LHCN-M2 (cell line): ENCODE results near the gene CMIP. TPM values are rescaled to one million over a fixed set of nuclear protein-coding genes. Genes with fewer than 3 reads are reported as not detected.
"Not testable (repeated sequence)": the region's sequence is repeated elsewhere in the genome, so short reads cannot be mapped to it uniquely, and the experiment has no call there.

ENCODE experiments used
- DNase-seq: peaks from one replicate; pipeline ENCODE4 v3.0.0-alpha.2; 2012; ENCODE audit warnings: low read depth
- polyA plus RNA-seq: library from polyadenylated mRNA; unstranded; fragments of >200 nt; gene quantifications from one replicate; pipeline ENCODE4 v1.2.1, GENCODE V29; 2012; ENCODE audit warnings: missing spikeins
- total RNA-seq: library from RNA; depleted of rRNA; stranded (reverse); fragments of >200 nt; gene quantifications from 2 replicates; pipeline ENCODE4 v1.2.3, GENCODE V29; 2014; rRNA removed

CMIP gene
- 2.8 and 6.0 TPM in 2 replicates for total RNA-seq
- polyA plus RNA-seq, result 22.8 TPM

DNA sequence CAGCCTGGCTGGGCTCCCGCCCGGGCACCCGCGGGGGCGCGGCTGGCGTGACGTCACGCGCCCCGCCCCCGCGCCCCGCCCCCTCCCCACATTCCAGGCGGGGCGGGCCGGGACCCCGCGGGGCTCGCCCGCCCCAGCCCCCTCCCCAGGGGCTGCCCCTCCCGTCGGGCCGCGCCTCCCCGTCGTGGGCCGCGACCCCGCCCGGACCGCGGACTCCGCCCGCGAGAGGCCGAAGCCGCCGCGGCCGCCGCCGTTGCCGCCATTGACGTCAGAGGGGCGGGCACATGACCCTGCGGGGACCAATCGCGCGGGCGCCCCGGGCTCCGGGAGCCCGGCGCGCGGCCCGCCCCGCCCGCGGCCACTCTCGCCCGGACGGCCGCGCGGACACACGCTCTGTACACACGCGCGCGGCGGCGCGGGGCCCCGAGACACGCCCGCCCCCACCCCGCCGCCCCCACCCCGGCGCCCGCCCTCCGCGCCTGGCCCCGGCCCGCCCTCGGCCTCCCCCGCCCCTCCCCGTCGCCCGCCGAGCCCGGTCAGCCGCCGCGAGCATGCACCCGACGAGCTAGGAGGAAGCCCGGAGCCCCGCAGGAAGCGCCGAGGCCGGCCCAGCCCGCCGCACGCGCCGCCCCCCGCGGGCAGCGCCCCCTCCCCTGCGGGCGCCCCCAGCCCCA lies at the start of gene CMIP:
TSS of gene CMIP (plus strand) at position 361 of the 674 bp plus-strand sequence.
- peak; percentile 61 for DNase-seq

DNA sequence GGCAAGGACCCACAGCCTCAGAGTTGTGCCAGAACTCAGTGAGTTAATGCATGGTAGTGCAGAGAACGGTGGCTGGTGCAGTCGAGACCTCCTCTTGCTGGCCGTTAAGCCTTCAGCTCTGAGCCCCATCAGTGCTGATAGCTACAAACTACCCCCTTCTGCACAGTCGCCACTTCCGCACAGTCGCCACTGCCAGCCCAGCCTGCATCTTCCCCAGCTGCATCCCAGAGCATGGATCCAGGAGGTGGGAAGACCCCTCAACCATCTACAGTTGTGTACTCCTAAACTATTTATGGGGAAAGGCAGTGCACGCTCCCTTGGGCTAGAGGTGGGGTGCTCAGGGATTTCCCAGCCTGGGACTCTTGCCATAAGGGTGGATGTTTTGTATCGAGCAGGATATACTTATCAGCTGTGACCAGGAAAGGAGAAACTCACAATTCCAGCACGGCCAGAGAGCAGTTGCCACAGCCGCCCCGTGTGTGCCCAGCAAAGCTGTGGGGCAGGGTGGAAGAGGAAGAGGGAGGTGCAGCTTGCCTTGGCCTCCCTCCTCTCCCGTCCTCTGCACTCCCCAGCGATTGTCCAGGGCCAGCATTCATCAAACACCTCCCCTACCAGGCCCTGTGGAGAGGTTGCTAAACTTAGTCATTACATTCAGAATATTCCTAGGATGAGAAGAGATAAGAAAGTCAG lies 49.5 kb upstream of the CMIP start:
- no peak for DNase-seq

DNA sequence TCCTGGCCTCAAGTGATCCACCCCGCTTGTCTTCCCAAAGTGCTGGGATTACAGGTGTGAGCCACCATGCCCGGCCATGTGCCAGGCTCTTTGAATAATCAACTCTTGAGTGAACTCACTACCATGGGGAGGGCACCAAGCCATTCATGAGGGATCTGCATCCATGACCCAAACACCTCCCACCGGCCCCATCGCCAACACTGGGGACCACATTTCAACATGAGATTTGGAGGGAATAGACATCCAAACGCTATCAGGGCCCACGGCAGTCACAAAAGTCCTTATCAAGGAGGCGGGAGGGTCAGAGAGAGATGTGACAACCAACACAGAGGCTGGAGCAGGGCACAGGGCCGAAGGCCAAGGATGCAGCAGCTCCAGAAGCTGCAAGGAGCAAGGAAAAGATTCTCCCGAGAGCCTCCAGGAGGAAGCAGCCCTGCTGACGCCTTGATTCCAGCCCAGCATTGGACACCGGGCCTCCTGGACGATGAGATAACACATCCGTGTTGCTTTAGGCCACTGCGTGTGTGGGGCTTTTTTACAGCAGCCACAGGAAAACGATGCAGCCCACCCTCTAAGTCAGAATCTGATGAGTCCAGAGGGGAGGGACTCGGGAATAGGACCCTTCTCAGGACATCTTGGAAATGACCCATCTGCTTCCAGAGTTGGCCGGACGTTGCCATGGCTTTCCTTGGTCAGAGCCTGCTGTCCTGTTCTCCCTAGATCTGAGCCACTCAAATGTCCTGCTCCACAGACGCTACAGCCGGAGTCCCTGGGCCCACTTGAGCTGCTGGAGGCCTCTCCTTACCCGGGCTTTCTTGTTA lies 47.3 kb upstream of the CMIP start:
- DNase-seq, result no peak

DNA sequence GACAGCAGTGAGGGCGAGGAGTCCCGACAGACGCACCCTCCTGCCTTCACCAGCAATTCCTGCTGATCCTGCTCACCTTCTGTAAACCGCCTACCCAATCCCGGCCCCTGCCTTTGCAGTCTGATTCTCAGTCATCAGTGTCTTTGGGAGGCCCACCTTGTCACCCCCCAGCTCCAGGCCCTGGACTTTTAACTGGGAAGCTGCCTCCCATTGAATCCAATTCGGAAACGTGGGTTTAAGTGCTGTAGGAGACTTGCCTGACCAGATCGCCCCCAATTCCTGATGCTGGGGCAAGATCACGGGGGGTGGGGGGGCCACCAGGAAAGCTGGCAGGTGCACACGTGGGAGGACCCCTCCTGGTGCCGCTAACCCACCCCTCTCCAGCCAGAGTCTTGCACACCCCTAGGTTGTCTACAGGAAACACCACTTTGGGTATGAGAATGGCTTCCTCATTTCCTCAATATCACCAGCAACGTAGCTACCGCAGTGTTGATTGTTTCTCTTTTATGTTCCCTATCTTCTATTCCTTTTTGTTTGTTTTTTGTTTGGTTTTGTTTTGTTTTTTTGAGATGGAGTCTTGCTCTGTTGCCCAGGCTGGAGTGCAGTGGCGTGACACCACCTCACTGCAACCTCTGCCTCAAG lies 46.6 kb upstream of the CMIP start:
- no peak for DNase-seq

DNA sequence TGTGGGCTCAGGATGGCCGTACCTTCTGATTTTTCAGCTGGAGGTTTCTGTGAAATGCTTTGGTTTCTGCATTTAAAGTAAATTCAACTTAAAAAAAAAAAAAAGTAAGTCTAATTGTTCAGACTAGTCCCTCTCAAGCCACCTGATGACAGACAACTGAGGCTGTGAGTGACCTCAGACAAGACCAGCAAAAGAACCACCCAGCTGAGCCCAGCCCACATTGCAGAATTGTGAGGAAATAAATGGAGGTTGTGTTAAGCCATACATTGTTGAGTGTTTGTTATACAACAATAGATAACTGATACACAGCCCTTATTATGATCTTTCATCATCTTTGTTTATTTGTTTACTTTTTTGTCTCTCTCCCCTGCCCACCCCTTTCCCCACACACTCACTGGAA lies 44.7 kb upstream of the CMIP start:
- DNase-seq, result no peak

DNA sequence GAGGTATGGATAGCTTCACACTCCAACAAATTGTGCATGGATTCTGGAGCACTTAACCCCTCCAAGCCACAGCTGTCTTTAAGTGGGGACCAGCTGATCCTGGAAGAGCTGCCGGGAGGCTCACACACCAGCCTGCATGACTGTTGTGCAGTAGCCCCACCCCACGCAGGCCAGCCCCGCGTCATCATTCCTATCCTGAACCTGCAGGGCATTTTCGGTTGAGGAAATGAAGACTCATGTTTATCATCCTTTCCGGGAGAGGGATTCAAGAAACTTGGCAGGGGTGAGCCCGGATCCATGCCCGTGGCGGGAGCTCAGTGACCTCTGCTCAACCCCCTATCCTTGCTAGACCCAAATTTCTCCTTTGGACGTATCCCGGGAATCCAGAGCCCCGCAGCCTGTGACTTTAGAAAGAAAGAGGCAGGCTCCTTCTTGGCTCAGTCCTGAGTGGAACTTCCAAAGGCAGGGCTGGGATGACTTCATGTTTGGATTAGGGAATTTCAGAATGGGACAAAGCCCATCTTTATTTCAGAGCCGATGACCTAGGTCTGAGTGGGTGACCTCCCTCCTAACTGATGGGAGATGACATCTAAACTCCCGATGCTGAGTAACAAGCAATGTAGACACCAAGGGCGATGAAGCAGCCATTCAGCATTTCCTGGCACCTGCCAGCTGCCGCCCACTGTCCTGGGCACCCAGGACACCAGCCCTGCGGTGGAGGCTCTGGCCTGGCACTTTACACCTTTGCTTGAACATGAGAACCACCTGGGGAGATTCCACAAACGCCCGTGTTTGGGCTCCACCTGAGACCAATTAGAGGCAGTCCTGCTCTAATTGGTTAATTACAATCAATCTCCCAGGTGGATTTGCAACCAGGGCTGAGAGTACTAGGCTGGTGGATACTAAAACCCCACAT lies 43.3 kb upstream of the CMIP start:
- peak; percentile 13 for DNase-seq

DNA sequence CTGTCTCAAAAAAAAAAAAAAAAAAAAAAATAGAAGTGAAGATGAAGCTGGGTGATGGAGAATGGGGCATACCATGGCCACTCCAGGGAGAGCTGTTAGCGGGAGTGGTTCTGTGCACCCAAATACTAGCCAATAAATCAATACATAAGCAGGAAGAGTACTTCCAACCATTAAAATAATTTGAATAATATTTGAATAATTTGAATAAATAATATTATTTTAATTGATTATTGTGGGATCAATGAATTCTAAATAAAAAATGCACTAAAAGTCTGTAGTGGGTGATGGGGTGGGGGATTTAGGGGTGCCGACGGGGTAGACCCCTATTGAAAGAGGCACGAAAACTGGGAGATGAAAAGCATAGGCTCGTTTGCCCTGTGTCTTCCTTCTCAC lies 41.4 kb upstream of the CMIP start:
- no peak for DNase-seq

DNA sequence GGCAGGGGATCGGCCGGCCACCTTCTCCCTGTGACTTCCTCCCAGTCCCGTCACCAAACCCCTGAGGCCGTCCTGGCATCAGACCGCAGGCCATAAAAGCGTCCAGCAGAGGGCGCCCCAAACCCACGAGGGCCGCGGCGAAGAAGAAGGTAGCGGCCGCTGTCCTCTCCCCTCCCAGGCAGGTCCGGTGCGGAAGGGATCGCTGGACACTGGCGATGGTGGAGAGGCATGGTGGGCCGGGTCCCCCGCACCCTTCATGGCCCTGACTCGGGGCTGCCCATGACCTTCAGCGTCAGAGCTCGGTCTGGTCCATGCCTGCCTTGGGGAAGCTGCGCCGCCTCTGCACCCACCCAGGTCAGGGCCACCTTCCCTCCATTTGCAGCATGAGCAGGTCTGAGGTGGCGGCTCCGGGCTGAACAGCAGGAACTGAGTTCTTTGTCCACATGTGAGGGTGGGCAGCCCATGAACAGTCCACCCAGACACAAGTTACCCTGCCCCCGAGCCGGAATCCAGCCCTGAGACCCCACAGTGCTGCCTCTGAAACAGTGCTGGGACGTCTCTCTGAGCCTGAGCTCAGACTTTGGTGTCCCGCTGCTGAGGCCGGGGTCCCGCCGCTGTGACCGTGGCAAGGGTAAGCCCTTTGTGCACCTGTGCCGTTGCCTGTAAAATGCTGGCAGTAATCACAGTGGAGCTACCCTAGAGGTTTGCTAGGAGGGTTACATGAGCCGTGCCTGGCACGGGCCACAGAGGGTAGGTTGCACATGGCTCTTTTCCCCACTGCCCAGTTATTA lies 40.8 kb upstream of the CMIP start:
- DNase-seq, result peak; percentile 47

DNA sequence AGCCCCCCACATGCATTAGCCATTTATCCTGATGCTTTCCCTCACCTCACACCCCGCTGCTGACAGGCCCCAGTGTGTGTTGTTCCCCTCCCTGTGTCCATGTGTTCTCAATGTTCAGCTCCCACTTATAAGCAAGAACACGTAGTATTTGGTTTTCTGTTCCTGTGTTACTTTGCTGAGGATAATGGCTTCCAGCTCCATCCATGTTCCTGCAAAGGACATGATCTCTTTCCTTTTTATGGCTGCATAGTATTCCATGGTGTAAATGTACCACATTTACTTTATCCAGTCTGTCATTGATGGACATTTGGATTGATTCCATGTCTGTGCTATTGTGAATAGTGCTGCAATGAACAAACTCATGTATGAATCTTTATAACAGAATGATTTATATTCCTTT lies 39.6 kb upstream of the CMIP start:
- DNase-seq, result not testable (repeated sequence)

DNA sequence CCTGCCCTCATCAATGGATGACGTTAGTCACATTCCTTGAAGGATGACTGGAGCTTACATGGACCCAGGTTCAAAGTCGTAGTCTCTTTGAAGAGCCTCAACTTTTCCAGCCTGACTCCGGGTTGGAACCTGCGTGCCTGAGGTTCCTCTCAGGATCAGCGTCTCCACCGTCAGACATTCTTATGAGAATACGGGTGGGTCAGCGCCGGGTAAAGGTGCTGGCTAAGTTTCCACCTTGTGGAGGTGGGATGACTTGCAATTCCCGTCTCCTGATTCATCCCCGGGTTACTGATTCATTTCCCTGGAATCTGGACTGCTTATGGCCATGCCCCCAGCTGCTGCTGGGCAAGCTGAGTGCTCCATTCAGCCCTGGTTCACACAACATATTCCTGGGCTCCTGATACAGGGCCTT lies 38.9 kb upstream of the CMIP start:
- peak; percentile 72 for DNase-seq

DNA sequence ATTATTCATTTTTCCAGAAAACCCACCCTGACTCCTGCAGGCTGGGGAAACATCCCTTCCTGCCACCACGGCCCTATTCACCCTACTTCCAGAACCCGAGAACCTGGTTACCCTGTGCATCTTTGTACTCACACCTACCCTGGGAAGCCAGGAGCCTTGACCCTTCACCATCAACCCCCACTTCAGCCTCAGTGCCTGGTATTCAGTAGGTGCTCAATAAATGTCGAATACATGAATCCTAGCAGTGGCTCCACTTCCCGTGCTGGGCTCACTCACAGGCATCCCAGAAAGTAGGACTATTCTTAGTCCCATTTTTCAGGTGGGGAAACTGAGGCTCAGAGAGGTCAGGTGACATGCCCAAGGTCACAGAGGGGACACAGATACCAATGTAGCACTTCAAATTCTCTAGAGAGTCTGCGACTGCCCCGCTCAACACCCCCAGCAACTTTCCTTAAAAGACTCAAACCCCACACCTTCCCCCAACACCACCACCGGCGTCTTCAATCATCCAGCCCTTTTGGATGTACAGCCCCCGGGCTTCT lies 36.1 kb upstream of the CMIP start:
- no peak for DNase-seq

DNA sequence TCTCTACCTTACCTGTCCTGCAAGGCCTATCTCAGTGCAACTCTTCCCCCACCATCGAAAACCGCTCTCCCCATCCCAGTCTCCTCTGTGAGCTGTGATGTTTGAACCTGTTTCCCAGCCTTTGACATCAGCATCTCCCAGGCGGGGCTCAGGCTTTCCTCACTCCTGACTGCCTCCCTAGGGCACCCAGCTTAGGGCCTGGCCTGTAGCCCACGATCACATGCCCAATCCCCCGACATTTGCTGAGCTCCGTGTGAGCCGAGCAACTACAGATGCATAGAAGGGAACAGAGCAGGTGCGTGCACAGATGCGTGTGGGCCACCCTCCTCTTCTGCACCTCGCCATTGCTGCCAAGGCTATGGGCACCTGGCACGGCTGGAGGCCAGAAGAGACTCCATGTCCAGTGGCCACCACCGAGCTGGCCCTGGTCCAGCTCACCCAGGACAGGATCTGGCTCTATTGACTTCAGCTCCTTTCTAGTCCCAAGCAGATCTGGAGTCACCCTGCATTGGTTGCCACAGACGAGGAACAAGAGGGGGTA lies 35.5 kb upstream of the CMIP start:
- DNase-seq, result no peak

DNA sequence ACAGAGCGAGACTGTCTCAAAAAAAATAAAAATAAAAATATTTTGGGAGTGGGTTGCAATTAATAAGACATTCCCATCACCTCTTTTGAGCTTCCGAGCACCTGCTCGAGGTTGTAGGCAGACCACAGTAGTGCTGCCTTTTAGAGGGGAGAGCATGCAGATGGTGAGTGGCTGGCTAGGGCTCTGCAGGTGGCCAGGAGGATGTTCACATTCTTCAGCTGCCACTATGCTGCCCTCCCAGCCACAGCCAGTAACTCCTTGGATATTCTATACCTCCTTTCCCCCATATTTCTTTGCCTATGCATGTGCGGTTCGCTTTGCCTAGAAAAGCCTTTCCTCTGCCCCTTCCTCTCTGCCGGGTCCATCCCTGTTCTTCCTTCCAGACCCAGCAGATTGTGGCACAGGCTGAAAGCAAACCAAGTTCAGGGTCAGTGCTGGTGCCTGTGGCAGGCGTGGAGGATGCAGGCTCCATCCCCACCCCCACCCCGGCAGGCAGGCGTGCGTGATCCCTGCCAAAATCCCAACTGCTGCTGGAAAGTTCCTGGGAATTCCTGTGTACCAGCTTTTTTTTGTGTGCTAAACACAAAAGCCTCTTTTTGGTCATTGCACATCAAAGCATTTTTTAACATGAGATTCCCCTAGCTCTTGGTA lies 33.8 kb upstream of the CMIP start:
- DNase-seq, result no peak

DNA sequence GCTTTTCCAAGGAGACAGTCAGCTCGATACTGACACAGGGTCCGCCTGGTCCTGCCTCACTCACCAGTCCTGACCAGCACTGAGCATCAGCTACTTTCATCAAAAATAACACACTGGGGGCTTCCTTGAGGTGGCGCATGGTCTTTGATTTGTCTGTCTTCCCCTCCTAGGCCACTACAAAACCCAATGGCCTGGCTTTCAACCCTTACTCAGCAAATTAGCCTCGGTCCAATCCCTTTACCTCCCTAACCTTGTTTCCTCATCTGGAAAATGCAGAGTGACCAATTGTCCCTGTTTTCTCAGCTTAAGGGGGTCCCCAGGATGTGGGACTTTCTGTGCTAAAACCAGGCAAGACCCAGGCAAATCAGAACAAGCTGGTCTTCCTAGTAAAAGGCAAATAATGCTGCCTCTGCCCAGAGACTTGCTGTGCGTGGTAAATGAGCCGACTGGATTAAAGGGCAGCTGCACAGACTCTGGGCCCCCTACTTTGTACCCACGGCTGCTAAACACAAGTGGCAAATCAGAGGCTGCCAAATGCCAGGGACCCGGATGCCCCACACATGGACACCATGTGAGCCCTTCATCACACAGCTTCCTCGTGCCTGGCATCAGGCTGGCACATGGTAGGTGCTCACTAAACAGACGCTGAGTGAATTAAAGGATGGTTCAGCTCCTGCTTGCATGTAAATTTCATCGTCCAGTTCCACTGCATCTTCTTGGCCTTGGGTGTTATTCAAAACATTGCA lies 31.2 kb upstream of the CMIP start:
- no peak for DNase-seq

DNA sequence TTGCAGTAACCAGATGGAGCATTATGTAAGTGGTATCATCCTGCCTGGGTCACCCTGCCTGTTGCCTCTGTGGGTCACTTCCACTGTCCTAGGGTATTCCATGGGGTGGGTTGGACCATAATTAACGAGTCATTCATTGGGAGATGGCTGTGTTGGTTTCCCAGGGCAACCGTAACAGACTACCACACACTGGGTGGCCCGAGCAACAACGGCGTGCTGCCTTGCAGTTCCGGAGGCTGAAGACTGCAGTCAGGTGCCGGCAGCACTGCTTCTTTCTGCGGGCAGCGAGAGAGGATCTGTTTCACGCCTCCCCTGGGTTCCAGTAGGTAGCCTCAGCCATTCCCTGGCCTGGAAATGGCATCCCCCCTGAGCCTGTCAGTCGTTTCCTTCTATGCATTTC lies 28.9 kb upstream of the CMIP start:
- no peak for DNase-seq

DNA sequence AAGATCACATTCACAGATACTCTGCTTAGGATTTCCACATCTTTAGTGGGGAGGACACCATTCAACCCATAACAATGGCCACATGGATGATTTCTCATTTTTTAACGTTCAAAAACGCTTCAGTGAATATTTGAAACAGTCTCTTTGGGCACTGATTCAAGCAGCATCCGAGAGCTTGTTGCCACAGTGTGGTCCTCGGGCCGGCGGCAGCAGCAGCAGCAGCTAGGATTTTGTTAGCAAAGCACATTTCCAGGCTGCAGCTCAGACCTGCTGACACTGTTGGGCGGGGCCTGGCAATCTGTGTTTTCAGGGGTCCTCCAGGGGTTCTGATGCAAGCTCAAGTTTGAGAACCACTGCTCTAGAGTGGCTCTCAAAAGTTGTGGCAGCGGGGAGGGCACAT lies 27.9 kb upstream of the CMIP start:
- no peak for DNase-seq

DNA sequence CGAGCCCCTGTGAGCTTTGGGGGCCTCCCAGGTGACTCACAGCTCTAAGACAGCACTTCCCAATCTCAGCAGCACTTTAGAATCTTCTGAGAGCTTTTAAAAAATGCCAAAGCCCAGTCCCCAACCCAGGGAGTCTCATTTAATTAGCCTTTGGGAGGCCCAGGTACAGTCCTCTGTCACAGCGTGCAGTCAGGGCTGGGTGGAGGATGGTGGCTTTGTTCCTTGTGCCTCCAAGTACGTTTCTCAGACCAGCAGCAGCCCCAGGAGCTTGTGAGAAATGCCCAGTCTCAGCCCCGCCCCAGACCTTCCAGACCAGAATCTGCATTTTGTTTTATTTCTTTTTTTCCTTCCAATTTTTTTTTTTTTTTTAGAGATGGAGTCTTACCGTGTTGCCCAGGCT lies 27.4 kb upstream of the CMIP start:
- DNase-seq, result no peak

DNA sequence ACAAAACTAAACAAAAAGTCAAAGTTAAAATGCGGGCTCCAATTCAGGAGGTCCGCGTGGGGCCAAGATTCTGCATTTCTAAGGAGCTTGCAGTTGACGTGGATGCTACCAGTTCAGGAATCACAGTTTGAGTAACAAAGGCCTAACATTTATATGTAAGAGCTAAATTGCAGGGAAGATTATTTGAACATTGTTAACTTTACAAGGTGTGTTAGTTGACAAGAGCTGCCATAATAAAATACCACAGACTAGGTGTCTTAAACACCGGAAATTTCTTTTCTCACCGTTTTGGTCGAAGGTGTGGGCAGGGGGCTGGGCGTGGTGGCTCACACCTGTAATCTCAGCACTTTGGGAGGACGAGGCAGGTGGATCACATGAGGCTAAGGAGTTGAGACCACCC lies 24.8 kb upstream of the CMIP start:
- DNase-seq, result no peak
